Endothelial cell of umbilical vein (primary cell): ENCODE data around the gene ADCY3. TPM values are rescaled to one million over a fixed set of nuclear protein-coding genes. Genes with fewer than 3 reads are reported as not detected.

Experiments
- BruUV-seq: library from RNA; stranded (reverse); fragments of 400-500 nt; replicated peaks from 2 replicates; lab custom pipeline; 2021; lab: Mats Ljungman, UMichigan
- CTCF ChIA-PET: fragments of 300-600, 350-600 bp; sonication (Branson Sonifier 250); formaldehyde crosslinking; loops from one replicate; lab custom pipeline; 2021; ENCODE audit warnings: antibody characterized with exemption, inconsistent platforms; lab: Charles Lee
- POLR2A ChIA-PET: fragments of 300-600, 350-600 bp; sonication (Branson Sonifier 250); formaldehyde crosslinking; loops from one replicate; lab custom pipeline; 2021; ENCODE audit warnings: antibody characterized with exemption, inconsistent platforms; lab: Charles Lee
- DNase-seq: peaks from one replicate; pipeline ENCODE4 v3.0.0-alpha.2; 2011; ENCODE audit warnings: low read depth, low spot score
- FAIRE-seq: peaks from 2 replicates; lab custom pipeline; 2011; peaks lifted over from hg19 to GRCh38; lab: Jason Lieb, UNC
- H2AFZ ChIP-seq: 2 replicates; pipeline ENCODE4 v1.6.0; 2012; ENCODE audit warnings: low read depth, low read length, control low read depth, inconsistent platforms
- H3K27ac ChIP-seq: 2 replicates; pipeline ENCODE4 v1.5.1; 2011; ENCODE audit warnings: low read depth, mild to moderate bottlenecking, control low read depth, low read length, moderate library complexity; ENCODE audit not compliant: insufficient read depth
- H3K27me3 ChIP-seq, 2 experiments: 2 replicates each; pipeline versions ENCODE4 v1.6.0 to v1.6.1; 2011; ENCODE audit warnings: low read length in 2 of 2, mixed read lengths in 1 of 2; ENCODE audit not compliant: control insufficient read depth in 2 of 2, insufficient read depth in 2 of 2
- H3K36me3 ChIP-seq, 2 experiments: 2 replicates in 1 of 2; 3 replicates in 1 of 2; pipeline ENCODE4 v1.5.1; 2011; ENCODE audit warnings: low read length in 2 of 2, mild to moderate bottlenecking in 1 of 2, moderate library complexity in 1 of 2; ENCODE audit not compliant: control insufficient read depth in 2 of 2, insufficient read depth in 2 of 2; ENCODE audit errors: extremely low read depth in 1 of 2
- H3K4me1 ChIP-seq: 3 replicates; pipeline ENCODE4 v1.5.1; 2011; ENCODE audit warnings: mild to moderate bottlenecking, low read length; ENCODE audit not compliant: control insufficient read depth, insufficient read depth; ENCODE audit errors: extremely low read depth
- H3K4me2 ChIP-seq: 2 replicates; pipeline ENCODE4 v1.6.1; 2011; ENCODE audit warnings: low read length, control low read depth, mixed read lengths; ENCODE audit not compliant: insufficient read depth
- H3K4me3 ChIP-seq, 3 experiments: fragments of 200-600 bp in 1 of 3; sonication (generic), shearing (Covaris generic) in 1 of 3; replicated peaks in 1 of 3; 2 replicates each; pipeline ENCODE4 v1.5.1; 2011 to 2016; ENCODE audit warnings: control low read depth in 3 of 3, low read length in 3 of 3, mild to moderate bottlenecking in 2 of 3, inconsistent platforms in 1 of 3, low read depth in 1 of 3, moderate library complexity in 1 of 3; ENCODE audit not compliant: insufficient read depth in 1 of 3
- H3K79me2 ChIP-seq: 2 replicates; pipeline ENCODE4 v1.6.0; 2012; ENCODE audit warnings: low read length, inconsistent platforms; ENCODE audit not compliant: control insufficient read depth, insufficient read depth
- H3K9ac ChIP-seq: replicated peaks from 2 replicates; pipeline ENCODE3; 2011; ENCODE audit warnings: low read length, control low read depth; ENCODE audit not compliant: insufficient read depth; ENCODE audit errors: extremely low read depth
- H3K9me1 ChIP-seq: replicated peaks from 3 replicates; pipeline ENCODE4 v1.6.0; 2011; ENCODE audit warnings: mild to moderate bottlenecking, low read length; ENCODE audit not compliant: control insufficient read depth, insufficient read depth; ENCODE audit errors: extremely low read depth
- H3K9me3 ChIP-seq: replicated peaks from 2 replicates; pipeline ENCODE4 v1.5.1; 2012; ENCODE audit warnings: low read length, inconsistent platforms; ENCODE audit not compliant: control insufficient read depth, insufficient read depth
- H4K20me1 ChIP-seq: replicated peaks from 2 replicates; pipeline ENCODE3; 2011; ENCODE audit warnings: mild to moderate bottlenecking, low read length; ENCODE audit not compliant: control insufficient read depth, insufficient read depth; ENCODE audit errors: extremely low read depth
- CTCF ChIP-seq, 2 donors: IDR thresholded peaks; 1 replicate in 1 of 2; 2 replicates in 1 of 2; pipeline ENCODE4 v1.5.1; 2011; ENCODE audit warnings: low read length in 2 of 2, mild to moderate bottlenecking in 2 of 2, moderate library complexity in 2 of 2, control low read depth in 1 of 2, inconsistent platforms in 1 of 2, low read depth in 1 of 2; ENCODE audit not compliant: insufficient read depth in 1 of 2; ENCODE audit errors: extremely low read depth in 1 of 2
- EZH2 ChIP-seq: IDR thresholded peaks from 2 replicates; pipeline ENCODE4 v1.6.1; 2012; ENCODE audit warnings: borderline replicate concordance, low read depth, mild to moderate bottlenecking, moderate library complexity, low read length, inconsistent platforms; ENCODE audit not compliant: severe bottlenecking
- FOS ChIP-seq: IDR thresholded peaks from 2 replicates; pipeline ENCODE4 v1.6.1; 2011; ENCODE audit warnings: mild to moderate bottlenecking, low read length, moderate library complexity, borderline replicate concordance; ENCODE audit not compliant: insufficient read depth
- GATA2 ChIP-seq: IDR thresholded peaks from 2 replicates; pipeline ENCODE4 v1.7.0; 2011; ENCODE audit warnings: low read depth, mild to moderate bottlenecking, moderate library complexity, mixed read lengths, low read length; ENCODE audit not compliant: insufficient read length, insufficient read depth
- JUN ChIP-seq: IDR thresholded peaks from 2 replicates; pipeline ENCODE4 v1.6.1; 2011; ENCODE audit warnings: borderline replicate concordance, low read depth; ENCODE audit not compliant: insufficient read length, insufficient read depth
- MAX ChIP-seq: IDR thresholded peaks from 2 replicates; pipeline ENCODE4 v1.6.1; 2011; ENCODE audit not compliant: insufficient read depth, insufficient read length
- MYC ChIP-seq: IDR thresholded peaks from one replicate; pipeline ENCODE4 v1.6.1; 2011; ENCODE audit warnings: mild to moderate bottlenecking, low read depth, low read length
- POLR2AphosphoS5 ChIP-seq: IDR thresholded peaks from 2 replicates; pipeline ENCODE4 v1.6.1; 2012; ENCODE audit warnings: low read depth, mild to moderate bottlenecking, control low read depth, low read length, moderate library complexity; ENCODE audit not compliant: insufficient read depth
- dilution Hi-C: fragments of 300-500 bp; cut with MboI; formaldehyde crosslinking; loops from one replicate; pipeline ENCODE4 v1.15.0; 2019; ENCODE audit warnings: low sequenced_read_pairs; ENCODE audit not compliant: extremely low pct_ligation_motif_present
- intact Hi-C: fragments of 100-400 bp; cut with micrococcal nuclease; formaldehyde crosslinking; loops from one replicate; pipeline ENCODE4 v1.10.0; 2022
- polyA plus RNA-seq, 4 experiments: library from polyadenylated mRNA; depleted of rRNA in 3 of 4; stranded (reverse) in 3 of 4; unstranded in 1 of 4; fragments of >200 nt; gene quantifications; 2 replicates each; pipeline versions ENCODE4 v1.2.1 to v1.2.3, GENCODE V29; 2011 to 2012; ENCODE audit warnings: missing spikeins in 1 of 4
- total RNA-seq: library from RNA; stranded (reverse); gene quantifications from 2 replicates; pipeline ENCODE4 v1.2.3, GENCODE V29; 2021

ADCY3 gene
- total and polyA plus RNA-seq, 2 donors (not counting 3 experiments of a cell fraction or from before 2014, with no cell fraction given), result 54.0 to 61.3 TPM

DNA sequence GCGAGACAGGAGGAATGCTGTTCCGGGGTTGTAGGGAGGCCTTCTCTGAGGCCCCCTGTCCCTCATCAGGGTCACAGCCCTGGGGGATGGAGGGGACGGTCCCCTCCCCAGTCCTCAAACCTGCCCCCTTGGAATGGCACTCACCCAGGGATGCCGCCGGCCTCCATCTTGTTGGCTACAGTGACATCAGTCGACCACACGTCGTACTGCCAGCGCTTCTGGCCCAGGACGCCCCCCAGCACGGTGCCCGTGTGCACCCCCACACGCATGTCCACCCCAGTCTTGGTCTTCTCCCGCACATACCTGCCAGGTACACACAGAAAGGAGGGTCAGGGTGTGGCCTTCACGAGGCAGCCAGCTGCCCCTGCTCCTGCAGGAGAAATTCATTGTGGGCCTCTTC is 80.3 kb downstream of the ADCY3 start:
- H4K20me1 ChIP-seq, result no peaks in the 10 kb centered on the region
- no peak for FAIRE-seq
- no peak overlapping the region for H3K27ac ChIP-seq
- H3K4me3 ChIP-seq, result no peak overlapping the region
- H3K27me3 ChIP-seq, result no peaks in the 10 kb centered on the region
- H3K9me3 ChIP-seq, result no peaks in the 10 kb centered on the region
- H2AFZ ChIP-seq, result no peak overlapping the region
- intact Hi-C loops, result no loop called here
- CTCF ChIA-PET, result interaction anchor here (0.7 to 1.0 kb wide), 2 partner anchors 12 to 22 kb away, joined by 3 read pairs; no protein-coding TSS in a partner anchor
- no peak for TF ChIP-seq GATA2
- TF ChIP-seq FOS, result no peak
- no peak for TF ChIP-seq EZH2
- no peak for TF ChIP-seq MYC
- no peak for TF ChIP-seq POLR2AphosphoS5
- no peak for TF ChIP-seq JUN
- TF ChIP-seq MAX, result no peak
- TF ChIP-seq CTCF (IDR thresholded peaks at IDR 0.05; ENCODE audit: extremely low read depth in 1 of 2, insufficient read depth in 1 of 2, low read depth in 1 of 2, low read length in 2 of 2), result no peak
- peaks cover 0 to 3% of the 10 kb centered on the region in 2 experiments for H3K36me3 ChIP-seq
- H3K9ac ChIP-seq, result no peak overlapping the region
- H3K9me1 ChIP-seq, result no peaks in the 10 kb centered on the region
- dilution Hi-C loops, result no loop called here
- no peak overlapping the region for H3K4me2 ChIP-seq
- BruUV-seq, result no TSS peak
- DNase-seq, result no peak
- no peaks in the 10 kb centered on the region for H3K4me1 ChIP-seq
- H3K79me2 ChIP-seq, result no peaks in the 10 kb centered on the region
- POLR2A ChIA-PET, result no interaction called here
